Daoy (cell line): ENCODE measurements around the gene DEPDC5. TPM values are rescaled to one million over a fixed set of nuclear protein-coding genes. Genes with fewer than 3 reads are reported as not detected.

Experiments
- DNase-seq: peaks from one replicate; pipeline ENCODE4 v3.0.0-alpha.2; 2015; ENCODE audit warnings: low read depth
- total RNA-seq: library from RNA; depleted of rRNA; stranded (reverse); fragments of >200 nt; shearing (Covaris generic); gene quantifications from 2 replicates; pipeline ENCODE4 v1.2.3, GENCODE V29; 2014

Gene DEPDC5
- total RNA-seq, 1 experiment from 2014 or later, result 6.3 TPM

- no peak for DNase-seq
Measured at GRCh38 chr22:31925056-31925455, 171.2 kb downstream of the DEPDC5 start.

- no peak for DNase-seq
Measured at GRCh38 chr22:31926024-31926423, 172.2 kb downstream of the DEPDC5 start.

GRCh38 chr22:31926969-31927368 is 173.2 kb downstream of the DEPDC5 start:
- no peak for DNase-seq

- no peak for DNase-seq
Measured at GRCh38 chr22:31927562-31927961, 173.7 kb downstream of the DEPDC5 start.

- DNase-seq, result no peak
Measured at GRCh38 chr22:31929167-31929930, 175.5 kb downstream of the DEPDC5 start.

GRCh38 chr22:31932863-31933262 is 179.0 kb downstream of the DEPDC5 start:
- DNase-seq, result no peak

- no peak for DNase-seq
Measured at GRCh38 chr22:31933406-31933805, 179.6 kb downstream of the DEPDC5 start.

- no peak for DNase-seq
Measured at GRCh38 chr22:31933816-31934482, 180.1 kb downstream of the DEPDC5 start.

GRCh38 chr22:31935961-31936635 is 182.3 kb downstream of the DEPDC5 start:
- DNase-seq, result no peak

GRCh38 chr22:31937341-31937740 is 183.5 kb downstream of the DEPDC5 start:
- no peak for DNase-seq

GRCh38 chr22:31938296-31938695 is 184.5 kb downstream of the DEPDC5 start:
- DNase-seq, result no peak

GRCh38 chr22:31940506-31940905 is 186.7 kb downstream of the DEPDC5 start:
- DNase-seq, result no peak

GRCh38 chr22:31942091-31942490 is 188.3 kb downstream of the DEPDC5 start:
- no peak for DNase-seq

GRCh38 chr22:31943206-31943977 is 189.6 kb downstream of the DEPDC5 start:
- no peak for DNase-seq

GRCh38 chr22:31943978-31944699 is 190.3 kb downstream of the DEPDC5 start, which contains the start of gene YWHAH:
YWHAH (plus strand) TSS chr22:31944535; CDS start chr22:31944734, 199 bp downstream.
- DNase-seq, result peak; percentile 97

- DNase-seq, result peak; percentile 42
Measured at GRCh38 chr22:31944700-31945442, 191.1 kb downstream of the DEPDC5 start.

GRCh38 chr22:31945443-31945855 is 191.6 kb downstream of the DEPDC5 start:
- DNase-seq, result no peak

GRCh38 chr22:31945971-31946680 is 192.3 kb downstream of the DEPDC5 start:
- no peak for DNase-seq

GRCh38 chr22:31947296-31947695 is 193.5 kb downstream of the DEPDC5 start:
- no peak for DNase-seq

GRCh38 chr22:31948002-31948401 is 194.2 kb downstream of the DEPDC5 start:
- no peak for DNase-seq
